Esophagus squamous epithelium (tissue), 5 donors: ENCODE results near the gene THAP8. TPM values are rescaled to one million over a fixed set of nuclear protein-coding genes. Genes with fewer than 3 reads are reported as not detected.
"Not testable (repeated sequence)": the region's sequence is repeated elsewhere in the genome, so short reads cannot be mapped to it uniquely, and the experiment has no call there.

Experiments
- DNase-seq: peaks from one replicate; lab custom pipeline; 2025; lab: John Stamatoyannopoulos, UW
- H3K27ac ChIP-seq, 4 donors: fragments of 200-600 bp; sonication (generic); one replicate each; pipeline ENCODE4 v1.5.1; 2016 to 2019; ENCODE audit warnings: mild to moderate bottlenecking in 1 of 4
- H3K27me3 ChIP-seq, 4 donors: fragments of 200-600 bp; sonication (generic); 1 replicate in 3 of 4; 2 replicates in 1 of 4; pipeline versions ENCODE4 v1.5.1 to v1.6.0; 2017 to 2021; ENCODE audit warnings: antibody characterized with exemption in 1 of 4
- H3K36me3 ChIP-seq, 3 donors: fragments of 200-600 bp; sonication (generic); one replicate each; pipeline ENCODE4 v1.5.1; 2016 to 2019
- H3K4me1 ChIP-seq, 3 donors: fragments of 200-600 bp; sonication (generic); one replicate each; pipeline ENCODE4 v1.5.1; 2017 to 2019
- H3K4me3 ChIP-seq, 4 donors: fragments of 200-600 bp; sonication (generic); 1 replicate in 3 of 4; 2 replicates in 1 of 4; pipeline ENCODE4 v1.5.1; 2016 to 2019; ENCODE audit warnings: mild to moderate bottlenecking in 2 of 4, moderate library complexity in 1 of 4
- H3K9me3 ChIP-seq, 3 donors: fragments of 200-600 bp; sonication (generic); one replicate each; pipeline ENCODE4 v1.5.1; 2016 to 2019
- CTCF ChIP-seq, 6 experiments: fragments of 450-650 bp in 4 of 6; fragments of 200-600 bp in 2 of 6; sonication (generic) in 2 of 6; IDR thresholded peaks; one replicate each; pipeline ENCODE4 v1.5.1; 2016 to 2019; ENCODE audit warnings: antibody characterized with exemption in 6 of 6, mild to moderate bottlenecking in 4 of 6, moderate library complexity in 4 of 6
- POLR2A ChIP-seq, 4 donors: fragments of 450-650 bp; IDR thresholded peaks; one replicate each; pipeline ENCODE4 v1.6.1; 2017; ENCODE audit warnings: antibody characterized with exemption in 4 of 4, mild to moderate bottlenecking in 4 of 4, moderate library complexity in 3 of 4
- WGBS, 2 donors: methylation state at CpG; one replicate each; pipeline ENCODE4 v1.1.5; 2018; 5-methylcytosine and 5-hydroxymethylcytosine counted together
- intact Hi-C: fragments of 100-400 bp; cut with DNase I; formaldehyde crosslinking; loops from one replicate; pipeline ENCODE4 v1.15.0; 2022
- total RNA-seq, 4 donors: library from RNA; depleted of rRNA; stranded (reverse); fragments of >200 nt; gene quantifications; one replicate each; pipeline ENCODE4 v1.1.0, GENCODE V29; 2016
- donor health status: DM: yes; HTN: yes; CAD: no.

THAP8 gene
- total RNA-seq, 4 donors from 2014 or later = 2.8 to 4.8 (median 3.6) TPM

- Histone ChIP-seq H3K36me3 (no peaks in the 10 kb centered on the region), H3K27me3 (no peaks in the 10 kb centered on the region), H3K4me1 (peaks cover 0 to 20% (median 8%) of the 10 kb centered on the region in 3 donors), H3K4me3 (no peak overlapping the region), H3K9me3 (no peaks in the 10 kb centered on the region), H3K27ac (peak overlapping the region; percentile 40 to 59 (median 56))
- intact Hi-C loops = no loop called here
- no peak for TF ChIP-seq CTCF (IDR thresholded peaks at IDR 0.05)
- TF ChIP-seq POLR2A (IDR thresholded peaks at IDR 0.05) = no peak
- no peak for DNase-seq
- 38 to 55% methylated on average over 4 of the region's 4 CpGs for WGBS, 2 donors
Measured at GRCh38 chr19:36049080-36049698, 4.9 kb downstream of the THAP8 start.

- TF ChIP-seq POLR2A (IDR thresholded peaks at IDR 0.05) (no peak), CTCF (IDR thresholded peaks at IDR 0.05) (no peak)
- DNase-seq = no peak
- no peaks in the 10 kb centered on the region for H3K27me3 ChIP-seq
- intact Hi-C loops = no loop called here
- H3K27ac ChIP-seq = peak overlapping the region in 2 of 4 donors; percentile 21 to 61
- no peak overlapping the region for H3K4me3 ChIP-seq
- H3K4me1 ChIP-seq = peaks cover 0 to 14% (median 2%) of the 10 kb centered on the region in 3 donors
- no peaks in the 10 kb centered on the region for H3K36me3 ChIP-seq
- no peaks in the 10 kb centered on the region for H3K9me3 ChIP-seq
Measured at GRCh38 chr19:36047835-36048234, 6.2 kb downstream of the THAP8 start.

GRCh38 chr19:36046443-36047050 is 7.5 kb downstream of the THAP8 start:
- H3K36me3 ChIP-seq = no peaks in the 10 kb centered on the region
- no peaks in the 10 kb centered on the region for H3K9me3 ChIP-seq
- peak overlapping the region; percentile 13 to 86 (median 68) for H3K27ac ChIP-seq
- no peak overlapping the region for H3K4me3 ChIP-seq
- intact Hi-C loops = no loop called here
- DNase-seq = no peak
- H3K4me1 ChIP-seq = peaks cover 0 to 22% (median 0%) of the 10 kb centered on the region in 3 donors
- H3K27me3 ChIP-seq = no peaks in the 10 kb centered on the region
- no peak for TF ChIP-seq POLR2A (IDR thresholded peaks at IDR 0.05)
- no peak for TF ChIP-seq CTCF (IDR thresholded peaks at IDR 0.05)
- WGBS, 2 donors = 74 to 77% methylated on average over 4 to 5 of the region's 5 CpGs

- no peak for DNase-seq
- Histone ChIP-seq H3K27me3 (no peaks in the 10 kb centered on the region), H3K27ac (peak overlapping the region in 3 of 4 donors; percentile 33 to 65 (median 61)), H3K4me3 (no peak overlapping the region), H3K36me3 (peaks cover 0 to 9% (median 0%) of the 10 kb centered on the region in 3 donors), H3K4me1 (peaks cover 0 to 28% (median 0%) of the 10 kb centered on the region in 3 donors), H3K9me3 (no peaks in the 10 kb centered on the region)
- intact Hi-C loops = no loop called here
- WGBS, 2 donors = 79 to 90% methylated on average over 2 of the region's 2 CpGs
- TF ChIP-seq POLR2A (IDR thresholded peaks at IDR 0.05) (no peak), CTCF (IDR thresholded peaks at IDR 0.05) (no peak)
Measured at GRCh38 chr19:36043952-36044351, 10.1 kb downstream of the THAP8 start.

GRCh38 chr19:36041831-36042230 is 12.3 kb downstream of the THAP8 start:
- no peak for DNase-seq
- no peak for TF ChIP-seq POLR2A (IDR thresholded peaks at IDR 0.05)
- H3K4me1 ChIP-seq = peaks cover 0 to 28% (median 0%) of the 10 kb centered on the region in 3 donors
- no peak overlapping the region for H3K4me3 ChIP-seq
- H3K27me3 ChIP-seq = no peaks in the 10 kb centered on the region
- peaks cover 0 to 26% (median 0%) of the 10 kb centered on the region in 3 donors for H3K36me3 ChIP-seq
- intact Hi-C loops = no loop called here
- peak overlapping the region; percentile 33 to 65 (median 48) for H3K27ac ChIP-seq
- H3K9me3 ChIP-seq = no peaks in the 10 kb centered on the region
- 25 to 28% methylated on average over 3 of the region's 3 CpGs for WGBS, 2 donors

- Histone ChIP-seq H3K36me3 (peaks cover 0 to 26% (median 0%) of the 10 kb centered on the region in 3 donors), H3K27ac (peak overlapping the region in 3 of 4 donors; percentile 33 to 65 (median 61)), H3K4me1 (peaks cover 0 to 28% (median 0%) of the 10 kb centered on the region in 3 donors)
- whole genome bisulfite sequencing, 2 donors = 81 to 88% methylated on average over 6 of the region's 6 CpGs
- DNase-seq, intact Hi-C loops, H3K9me3 ChIP-seq, H3K4me3 ChIP-seq, H3K27me3 ChIP-seq: not testable (repeated sequence)
Measured at GRCh38 chr19:36041092-36041491, 13.0 kb downstream of the THAP8 start.
